ENCODE measurements around the gene THSD4. TPM values are rescaled to one million over a fixed set of nuclear protein-coding genes. Genes with fewer than 3 reads are reported as not detected.

Gene THSD4
- total and polyA plus RNA-seq, 2 of the 8 experiments (the other 6 are each of a cell fraction or from before 2014, with no cell fraction given): 2.5 to 6.2 TPM

DNA sequence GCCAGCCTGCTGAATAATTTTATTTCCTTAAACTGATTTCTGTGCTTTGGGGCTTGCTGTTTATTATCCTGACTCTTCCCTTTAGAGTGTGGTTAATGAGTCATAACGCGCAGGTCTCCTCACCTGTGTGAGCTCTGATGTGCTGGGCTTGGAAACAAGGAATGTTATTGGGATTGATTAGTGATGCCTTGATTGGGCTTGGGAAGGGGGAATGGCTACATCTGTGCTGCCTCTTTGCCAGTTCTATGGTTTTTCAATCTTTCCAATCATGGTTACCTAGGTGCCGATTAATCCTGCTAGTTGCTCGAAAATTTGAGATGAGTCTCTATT is 161.0 kb downstream of the THSD4 start:
- Histone ChIP-seq H3K4me1 (replicated peaks in 1 of 4; ENCODE audit: control insufficient read depth in 3 of 4, insufficient read depth in 4 of 4, low read length in 3 of 4) (peaks cover 0 to 3% (median 0%) of the 10 kb centered on the region in 4 experiments; a peak in 1 of 7 replicates), H3K56ac (replicated peaks; ENCODE audit: insufficient read length, low read depth, low read length) (no peak overlapping the region), H3K4me2 (ENCODE audit: insufficient read depth in 1 of 2, low read depth in 2 of 2, low read length in 2 of 2) (no peak overlapping the region), H3K23me2 (ENCODE audit: low read depth, low read length) (no peaks in the 10 kb centered on the region), H2BK20ac (ENCODE audit: low read length) (no peak overlapping the region), H2AK5ac (ENCODE audit: low read depth, low read length) (no peak overlapping the region), H2BK12ac (ENCODE audit: low read depth, low read length) (no peak overlapping the region), H3K9me3 (ENCODE audit: insufficient read depth in 2 of 2, low read depth in 1 of 2, low read length in 1 of 2) (no peaks in the 10 kb centered on the region), H4K91ac (replicated peaks; ENCODE audit: insufficient read length, low read length) (no peak overlapping the region), H3K79me1 (ENCODE audit: low read depth, low read length) (no peaks in the 10 kb centered on the region; the same call in 1 of the 2 replicates), H3K79me2 (ENCODE audit: control insufficient read depth in 1 of 2, insufficient read depth in 2 of 2, low read length in 2 of 2) (no peaks in the 10 kb centered on the region), H4K8ac (ENCODE audit: extremely low read depth, insufficient read depth, low read length) (no peak overlapping the region), H3K36me3 (ENCODE audit: control insufficient read depth in 2 of 4, insufficient read depth in 4 of 4, low read length in 3 of 4) (no peaks in the 10 kb centered on the region), H4K5ac (ENCODE audit: insufficient read length, low read depth, low read length) (no peak overlapping the region), H2BK5ac (ENCODE audit: low read depth, low read length) (no peak overlapping the region), H2BK15ac (ENCODE audit: low read length) (no peak overlapping the region), H3K27me3 (replicated peaks in 1 of 4; ENCODE audit: control insufficient read depth in 3 of 4, extremely low read depth in 1 of 4, insufficient read depth in 3 of 4, low read length in 3 of 4) (no peaks in the 10 kb centered on the region), H3K4me3 (ENCODE audit: extremely low read depth in 1 of 4, insufficient read depth in 2 of 4, low read depth in 3 of 4, low read length in 4 of 4) (no peak overlapping the region), H3K23ac (ENCODE audit: insufficient read length) (no peak overlapping the region), H2AFZ (ENCODE audit: low read length) (no peak overlapping the region), H3K14ac (ENCODE audit: insufficient read length) (no peak overlapping the region), H4K20me1 (replicated peaks in 1 of 2; ENCODE audit: control insufficient read depth in 1 of 2, insufficient read depth in 2 of 2, low read length in 2 of 2) (no peaks in the 10 kb centered on the region), H3K9ac (replicated peaks in 1 of 4; ENCODE audit: extremely low read depth in 1 of 4, low read depth in 3 of 4, low read length in 3 of 4) (no peak overlapping the region), H3K18ac (ENCODE audit: extremely low read depth, low read length) (no peak overlapping the region), H3K27ac (ENCODE audit: low read depth, low read length) (no peak overlapping the region), H2BK120ac (replicated peaks; ENCODE audit: low read depth, low read length) (no peak overlapping the region), H3K4ac (replicated peaks; ENCODE audit: insufficient read length, low read depth, low read length) (no peak overlapping the region)
- CTCF ChIA-PET (ENCODE audit: partially characterized antibody): interaction anchor here (1.5 kb wide), 1 partner anchor 525 kb away, joined by 5 read pairs; no protein-coding TSS in a partner anchor
- POLR2A ChIA-PET (ENCODE audit: partially characterized antibody): no interaction called here
- 89% methylated on average over 4 of the region's 4 CpGs; no CpG with 5 or more reads in 1 of the 2 experiments for WGBS, 2 experiments (ENCODE audit: extremely low coverage in 1 of 2, insufficient coverage in 1 of 2, insufficient read length in 1 of 2, insufficient replicate concordance in 2 of 2, low coverage in 1 of 2, low lambda C conversion rate in 2 of 2, missing lambda C conversion rate in 1 of 2)
- DNase-seq (ENCODE audit: low read depth in 1 of 2, low spot score in 2 of 2) (no peak), FAIRE-seq (no peak)
- TF ChIP-seq CHD2 (IDR thresholded peaks at IDR 0.05; ENCODE audit: low read length): no peak
- TF ChIP-seq SIX5 (IDR thresholded peaks at IDR 0.05; ENCODE audit: low read depth, low read length): no peak
- no peak for TF ChIP-seq CEBPB (IDR thresholded peaks at IDR 0.05; ENCODE audit: low read depth, low read length)
- TF ChIP-seq POLR2A (IDR thresholded peaks at IDR 0.05; ENCODE audit: control extremely low read depth in 1 of 2, low read depth in 2 of 2, low read length in 2 of 2): no peak
- no peak for TF ChIP-seq SRF (IDR thresholded peaks at IDR 0.05; ENCODE audit: low read depth, low read length)
- TF ChIP-seq JUND (IDR thresholded peaks at IDR 0.05; ENCODE audit: low read length): no peak
- TF ChIP-seq TAF7 (optimal IDR thresholded peaks at IDR 0.05; ENCODE audit: borderline replicate concordance, low read depth, low read length): no peak
- TF ChIP-seq SIN3A (conservative IDR thresholded peaks at IDR 0.05 in 1 of 2, IDR thresholded peaks at IDR 0.05 in 1 of 2; ENCODE audit: low read depth in 1 of 2, low read length in 2 of 2): no peak
- TF ChIP-seq SUZ12 (IDR thresholded peaks at IDR 0.05; ENCODE audit: low read length): no peak
- TF ChIP-seq HDAC2 (IDR thresholded peaks at IDR 0.05; ENCODE audit: borderline replicate concordance in 1 of 2, low read depth in 2 of 2, low read length in 2 of 2): no peak
- no peak for TF ChIP-seq RXRA (IDR thresholded peaks at IDR 0.05; ENCODE audit: insufficient read depth, low read depth, low read length)
- TF ChIP-seq BACH1 (IDR thresholded peaks at IDR 0.05; ENCODE audit: low read length): no peak
- TF ChIP-seq ASH2L (IDR thresholded peaks at IDR 0.05; ENCODE audit: low read length): no peak
- no peak for TF ChIP-seq RFX5 (IDR thresholded peaks at IDR 0.05; ENCODE audit: borderline replicate concordance, low read depth, low read length)
- TF ChIP-seq TEAD4 (IDR thresholded peaks at IDR 0.05; ENCODE audit: low read depth, low read length): no peak
- TF ChIP-seq ZNF274 (IDR thresholded peaks at IDR 0.05; ENCODE audit: borderline replicate concordance, extremely low read depth, low read length): no peak

All from H1 (cell line).